Measurements from ENCODE around the gene KIF13A. TPM values are rescaled to one million over a fixed set of nuclear protein-coding genes. Genes with fewer than 3 reads are reported as not detected.

Gene KIF13A
- total RNA-seq, 2 experiments from 2014 or later: 0.91 to 1.4 TPM

DNA sequence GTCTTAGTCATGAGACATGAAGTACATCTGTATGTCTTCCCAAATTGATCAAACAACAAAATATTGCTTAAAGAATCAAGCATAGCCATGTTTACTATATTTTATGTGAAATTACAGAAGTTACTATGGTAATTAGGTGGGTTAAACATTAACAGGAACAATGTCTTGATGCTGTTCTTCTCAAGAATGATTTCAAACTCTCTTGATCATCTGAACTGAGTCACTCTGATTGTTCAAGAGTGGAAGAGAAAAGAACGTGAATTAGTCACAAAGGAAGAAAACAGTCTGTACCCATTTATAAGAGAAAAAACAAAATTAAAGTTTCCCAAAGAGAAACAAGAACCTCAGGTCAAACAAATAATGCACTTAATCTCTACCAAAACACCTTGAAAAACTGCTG, 218.6 kb downstream of the KIF13A start:
- H3K9me3 ChIP-seq (ENCODE audit: control insufficient read depth in 1 of 2, insufficient read depth in 1 of 2, low read length in 2 of 2): no peaks in the 10 kb centered on the region
- H3K9me3 Mint-ChIP-seq: no peaks in the 10 kb centered on the region
- TF ChIP-seq, protein P1, sequence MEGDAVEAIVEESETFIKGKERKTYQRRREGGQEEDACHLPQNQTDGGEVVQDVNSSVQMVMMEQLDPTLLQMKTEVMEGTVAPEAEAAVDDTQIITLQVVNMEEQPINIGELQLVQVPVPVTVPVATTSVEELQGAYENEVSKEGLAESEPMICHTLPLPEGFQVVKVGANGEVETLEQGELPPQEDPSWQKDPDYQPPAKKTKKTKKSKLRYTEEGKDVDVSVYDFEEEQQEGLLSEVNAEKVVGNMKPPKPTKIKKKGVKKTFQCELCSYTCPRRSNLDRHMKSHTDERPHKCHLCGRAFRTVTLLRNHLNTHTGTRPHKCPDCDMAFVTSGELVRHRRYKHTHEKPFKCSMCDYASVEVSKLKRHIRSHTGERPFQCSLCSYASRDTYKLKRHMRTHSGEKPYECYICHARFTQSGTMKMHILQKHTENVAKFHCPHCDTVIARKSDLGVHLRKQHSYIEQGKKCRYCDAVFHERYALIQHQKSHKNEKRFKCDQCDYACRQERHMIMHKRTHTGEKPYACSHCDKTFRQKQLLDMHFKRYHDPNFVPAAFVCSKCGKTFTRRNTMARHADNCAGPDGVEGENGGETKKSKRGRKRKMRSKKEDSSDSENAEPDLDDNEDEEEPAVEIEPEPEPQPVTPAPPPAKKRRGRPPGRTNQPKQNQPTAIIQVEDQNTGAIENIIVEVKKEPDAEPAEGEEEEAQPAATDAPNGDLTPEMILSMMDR (IDR thresholded peaks at IDR 0.05): no peak
- H3K27ac ChIP-seq (ENCODE audit: low read depth in 1 of 2, low read length in 2 of 2): no peak overlapping the region
- ChIA-PET CTCF (interaction anchor here (0.5 kb wide), 1 partner anchor 434 kb away, joined by 3 read pairs; no protein-coding TSS in a partner anchor), POLR2A (no interaction called here)
- no peak overlapping the region for H3K27ac Mint-ChIP-seq
- no peaks in the 10 kb centered on the region for H3K4me1 Mint-ChIP-seq (ENCODE audit: low read depth)
- H3K36me3 ChIP-seq (ENCODE audit: insufficient read depth, low read length): no peaks in the 10 kb centered on the region
- H3K36me3 Mint-ChIP-seq (ENCODE audit: low read depth): no peaks in the 10 kb centered on the region
- peaks cover 16% of the 10 kb centered on the region for H3K27me3 Mint-ChIP-seq
- no peaks in the 10 kb centered on the region for H3K27me3 ChIP-seq (ENCODE audit: control insufficient read depth in 1 of 2, insufficient read depth in 2 of 2, low read length in 2 of 2)
- no peaks in the 10 kb centered on the region for H3K4me1 ChIP-seq (ENCODE audit: insufficient read depth, low read length)
- DNase-seq (no peak), ATAC-seq (ENCODE audit: poor library complexity) (no peak)
- no peak overlapping the region for H3K4me3 Mint-ChIP-seq
- intact Hi-C loops (cut with DNase I, micrococcal nuclease): no loop called here
- H3K4me3 ChIP-seq (ENCODE audit: low read length): no peak overlapping the region

DNA sequence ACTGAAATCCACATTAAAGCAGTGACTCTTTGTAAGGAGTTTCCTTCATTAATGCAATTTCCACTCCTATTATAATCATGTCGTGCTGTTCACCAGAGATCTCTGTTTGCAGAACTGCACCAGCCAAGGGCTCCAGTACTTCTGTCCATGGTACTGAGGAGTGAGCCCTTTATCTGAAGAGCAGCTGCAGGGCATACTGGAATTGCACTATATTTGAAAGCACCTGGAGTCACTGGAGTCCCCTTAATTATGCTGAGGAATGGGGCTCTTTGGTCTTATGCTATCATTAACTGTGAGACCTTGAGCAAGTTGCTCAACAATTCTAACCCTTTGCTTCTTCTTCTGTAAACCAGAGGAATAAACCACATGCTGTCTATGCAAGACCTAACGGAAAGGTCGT, 219.0 kb downstream of the KIF13A start:
- Histone ChIP-seq H3K36me3 (ENCODE audit: insufficient read depth, low read length) (no peaks in the 10 kb centered on the region), H3K27me3 (ENCODE audit: control insufficient read depth in 1 of 2, insufficient read depth in 2 of 2, low read length in 2 of 2) (no peaks in the 10 kb centered on the region), H3K9me3 (ENCODE audit: control insufficient read depth in 1 of 2, insufficient read depth in 1 of 2, low read length in 2 of 2) (no peaks in the 10 kb centered on the region), H3K27ac (ENCODE audit: low read depth in 1 of 2, low read length in 2 of 2) (no peak overlapping the region), H3K4me1 (ENCODE audit: insufficient read depth, low read length) (no peaks in the 10 kb centered on the region), H3K4me3 (ENCODE audit: low read length) (no peak overlapping the region)
- Mint-ChIP-seq H3K4me3 (no peak overlapping the region), H3K9me3 (no peaks in the 10 kb centered on the region), H3K27ac (no peak overlapping the region), H3K36me3 (ENCODE audit: low read depth) (no peaks in the 10 kb centered on the region), H3K4me1 (ENCODE audit: low read depth) (no peaks in the 10 kb centered on the region), H3K27me3 (peaks cover 16% of the 10 kb centered on the region)
- DNase-seq: no peak
- TF ChIP-seq, protein P1 (IDR thresholded peaks at IDR 0.05): no peak
- CTCF ChIA-PET: no interaction called here
- POLR2A ChIA-PET: no interaction called here
- ATAC-seq (ENCODE audit: poor library complexity): no peak
- intact Hi-C loops (cut with DNase I, micrococcal nuclease): no loop called here

DNA sequence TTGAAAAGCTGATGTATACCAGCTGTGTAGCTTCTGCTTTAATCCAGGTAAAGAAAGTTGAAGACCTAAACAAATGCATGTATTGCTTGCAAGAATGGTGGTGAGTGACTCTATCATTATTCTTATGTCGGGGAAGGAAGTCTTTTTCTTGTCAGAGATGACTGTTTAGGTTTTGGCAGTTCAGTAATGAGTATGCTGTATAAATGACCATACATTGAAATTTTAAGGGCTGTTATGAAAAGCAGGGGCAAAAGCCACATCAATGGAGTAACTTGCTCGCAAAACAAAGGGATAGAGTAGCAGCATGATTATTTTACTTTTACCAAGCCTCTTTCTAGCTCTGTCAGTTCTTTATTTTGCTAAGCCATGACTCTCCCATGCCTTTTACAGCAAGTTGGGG, 224.8 kb downstream of the KIF13A start:
- intact Hi-C loops (cut with DNase I, micrococcal nuclease): no loop called here
- Mint-ChIP-seq H3K9me3 (no peaks in the 10 kb centered on the region), H3K4me3 (no peak overlapping the region), H3K36me3 (ENCODE audit: low read depth) (no peaks in the 10 kb centered on the region), H3K27me3 (peaks cover 10% of the 10 kb centered on the region), H3K4me1 (ENCODE audit: low read depth) (no peaks in the 10 kb centered on the region), H3K27ac (no peak overlapping the region)
- no peaks in the 10 kb centered on the region for H3K4me1 ChIP-seq (ENCODE audit: insufficient read depth, low read length)
- no peaks in the 10 kb centered on the region for H3K36me3 ChIP-seq (ENCODE audit: insufficient read depth, low read length)
- ATAC-seq (ENCODE audit: poor library complexity): no peak
- H3K27ac ChIP-seq (ENCODE audit: low read depth in 1 of 2, low read length in 2 of 2): no peak overlapping the region
- POLR2A ChIA-PET: no interaction called here
- H3K9me3 ChIP-seq (ENCODE audit: control insufficient read depth in 1 of 2, insufficient read depth in 1 of 2, low read length in 2 of 2): no peaks in the 10 kb centered on the region
- TF ChIP-seq, protein P1 (IDR thresholded peaks at IDR 0.05): no peak
- H3K27me3 ChIP-seq (ENCODE audit: control insufficient read depth in 1 of 2, insufficient read depth in 2 of 2, low read length in 2 of 2): no peaks in the 10 kb centered on the region
- CTCF ChIA-PET: no interaction called here
- no peak overlapping the region for H3K4me3 ChIP-seq (ENCODE audit: low read length)
- no peak for DNase-seq

Measured in CD4-positive, alpha-beta T cell (primary cell).